Calu3 (cell line): ENCODE data around the gene HDX. TPM values are rescaled to one million over a fixed set of nuclear protein-coding genes. Genes with fewer than 3 reads are reported as not detected.
"Not testable (repeated sequence)": the region's sequence is repeated elsewhere in the genome, so short reads cannot be mapped to it uniquely, and the experiment has no call there.

ENCODE experiments used
- Bru-seq: library from RNA; stranded (reverse); fragments of 400-500 nt; gene quantifications from one replicate; lab custom pipeline; 2021; lab: Mats Ljungman, UMichigan
- BruChase-seq, 2 experiments: library from RNA; stranded (reverse); fragments of 400-500 nt; gene quantifications; one replicate each; lab custom pipeline; 2021; lab: Mats Ljungman, UMichigan
- BruUV-seq: library from RNA; stranded (reverse); fragments of 400-500 nt; replicated peaks from 2 replicates; lab custom pipeline; 2021; lab: Mats Ljungman, UMichigan
- CTCF ChIA-PET: fragments of 300-600 bp; sonication (Branson Sonifier 250); formaldehyde crosslinking; loops from one replicate; lab custom pipeline; 2022; ENCODE audit warnings: antibody characterized with exemption; lab: Charles Lee
- DNase-seq: peaks from one replicate; pipeline ENCODE4 v3.0.0; 2022
- H3K27ac Mint-ChIP-seq: one replicate; pipeline ENCODE4 v1.8.0; 2022; ENCODE audit warnings: mixed read lengths; ENCODE audit not compliant: unreplicated experiment
- H3K27me3 Mint-ChIP-seq: one replicate; pipeline ENCODE4 v1.8.0; 2022; ENCODE audit warnings: mixed read lengths; ENCODE audit not compliant: unreplicated experiment
- H3K36me3 Mint-ChIP-seq: one replicate; pipeline ENCODE4 v1.8.0; 2022; ENCODE audit warnings: mild to moderate bottlenecking, moderate library complexity, mixed read lengths; ENCODE audit not compliant: insufficient read depth, unreplicated experiment
- H3K4me1 Mint-ChIP-seq: one replicate; pipeline ENCODE4 v1.8.0; 2022; ENCODE audit warnings: mild to moderate bottlenecking, low read depth, mixed read lengths; ENCODE audit not compliant: unreplicated experiment
- H3K4me3 Mint-ChIP-seq: one replicate; pipeline ENCODE4 v1.8.0; 2022; ENCODE audit warnings: mild to moderate bottlenecking, low read depth, moderate library complexity, mixed read lengths; ENCODE audit not compliant: unreplicated experiment
- H3K9me3 Mint-ChIP-seq: one replicate; pipeline ENCODE4 v1.8.0; 2022; ENCODE audit warnings: low read depth, mixed read lengths; ENCODE audit not compliant: unreplicated experiment
- intact Hi-C: fragments of 100-400 bp; cut with micrococcal nuclease; formaldehyde crosslinking; loops from one replicate; pipeline ENCODE4 v1.10.0; 2022; ENCODE audit not compliant: unreplicated experiment
- long read RNA-seq: library from polyadenylated mRNA; stranded (forward); transcript quantifications from one replicate; pipeline ENCODE4 v2.0.0, GENCODE V29; 2022
- total RNA-seq: library from RNA; stranded (reverse); gene quantifications from 2 replicates; pipeline ENCODE4 v1.2.3, GENCODE V29; 2022
- TF ChIP-seq, protein P1 (sequence below): fragments of 200-600 bp; IDR thresholded peaks from one replicate; pipeline ENCODE4 v1.8.0; 2022; ENCODE audit warnings: antibody characterized with exemption; ENCODE audit not compliant: unreplicated experiment

The HDX gene, protein sequence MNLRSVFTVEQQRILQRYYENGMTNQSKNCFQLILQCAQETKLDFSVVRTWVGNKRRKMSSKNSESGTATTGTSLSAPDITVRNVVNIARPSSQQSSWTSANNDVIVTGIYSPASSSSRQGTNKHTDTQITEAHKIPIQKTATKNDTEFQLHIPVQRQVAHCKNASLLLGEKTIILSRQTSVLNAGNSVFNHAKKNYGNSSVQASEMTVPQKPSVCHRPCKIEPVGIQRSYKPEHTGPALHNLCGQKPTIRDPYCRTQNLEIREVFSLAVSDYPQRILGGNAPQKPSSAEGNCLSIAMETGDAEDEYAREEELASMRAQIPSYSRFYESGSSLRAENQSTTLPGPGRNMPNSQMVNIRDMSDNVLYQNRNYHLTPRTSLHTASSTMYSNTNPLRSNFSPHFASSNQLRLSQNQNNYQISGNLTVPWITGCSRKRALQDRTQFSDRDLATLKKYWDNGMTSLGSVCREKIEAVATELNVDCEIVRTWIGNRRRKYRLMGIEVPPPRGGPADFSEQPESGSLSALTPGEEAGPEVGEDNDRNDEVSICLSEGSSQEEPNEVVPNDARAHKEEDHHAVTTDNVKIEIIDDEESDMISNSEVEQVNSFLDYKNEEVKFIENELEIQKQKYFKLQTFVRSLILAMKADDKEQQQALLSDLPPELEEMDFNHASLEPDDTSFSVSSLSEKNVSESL
- 8.3 TPM in 2 replicates for total RNA-seq
- percentile 64 among the genes with signal in this experiment for Bru-seq, nascent RNA
- percentile 46 among the genes with signal in this experiment for BruChase-seq, experiment 1, labeled RNA remaining after a 6-hour chase
- percentile 51 among the genes with signal in this experiment for BruChase-seq, experiment 2, labeled RNA remaining after a 2-hour chase
- long read RNA-seq, full-length matches to known transcripts = 3 of 8 reads
- long read RNA-seq, partial matches to known transcripts = 3 of 8 reads
- long read RNA-seq, other reads (novel, unspliced or antisense) = 2 of 8 reads

DNA sequence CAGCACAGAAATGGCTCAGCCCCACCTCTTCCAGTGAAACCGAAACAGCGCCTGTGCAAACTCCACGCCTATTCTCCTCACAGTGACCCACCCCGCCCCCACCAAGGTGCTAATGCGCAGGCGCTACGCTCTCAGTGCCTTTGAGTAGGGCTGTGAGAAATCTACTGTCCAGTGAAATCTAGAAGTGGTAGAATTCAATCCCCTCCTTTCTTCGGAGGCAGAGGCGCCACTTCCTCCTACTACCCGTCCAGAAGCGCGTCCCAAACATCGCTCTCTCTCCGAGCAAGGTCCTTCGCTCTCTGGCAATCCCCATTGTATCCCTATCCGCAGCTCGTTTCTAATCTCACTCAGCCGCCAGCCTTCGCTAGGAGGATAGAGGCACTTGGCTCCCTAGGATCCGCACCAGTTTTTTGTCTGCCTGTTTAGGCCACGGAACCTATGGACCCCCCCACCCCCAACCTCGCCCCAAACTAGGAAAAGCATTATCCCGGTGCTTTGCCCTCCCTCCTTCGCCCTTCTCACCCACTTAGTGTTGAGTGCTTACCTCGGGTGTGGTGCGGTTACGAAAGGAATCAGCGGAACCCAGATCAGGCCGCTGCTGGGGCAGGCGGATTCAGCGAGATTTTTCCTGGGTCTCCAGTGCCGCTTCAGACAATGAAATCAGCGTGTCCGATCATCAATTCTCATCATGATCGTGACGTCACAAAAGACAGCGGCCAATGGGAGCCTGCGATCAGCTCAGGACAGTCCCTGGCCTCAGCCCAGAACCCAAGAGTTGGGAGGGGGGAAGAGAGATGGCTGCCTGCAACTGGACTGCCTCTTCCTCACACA, at the start of gene HDX:
Gene HDX (minus strand): TSS at position 656 of the 831 bp plus-strand sequence. CDS start 27,056 bp downstream, outside the sequence.
- CTCF ChIA-PET = interaction anchor here (0.7 kb wide), 1 partner anchor 551 kb away, joined by 3 read pairs; no protein-coding TSS in a partner anchor
- peak; percentile 89 for DNase-seq
- intact Hi-C loops = no loop called here
- no peaks in the 10 kb centered on the region for H3K9me3 Mint-ChIP-seq
- no TSS peak for BruUV-seq
- H3K36me3 Mint-ChIP-seq = peaks cover 23% of the 10 kb centered on the region
- H3K27me3 Mint-ChIP-seq = no peaks in the 10 kb centered on the region
- H3K4me1 Mint-ChIP-seq = peaks cover 13% of the 10 kb centered on the region
- TF ChIP-seq, protein P1, sequence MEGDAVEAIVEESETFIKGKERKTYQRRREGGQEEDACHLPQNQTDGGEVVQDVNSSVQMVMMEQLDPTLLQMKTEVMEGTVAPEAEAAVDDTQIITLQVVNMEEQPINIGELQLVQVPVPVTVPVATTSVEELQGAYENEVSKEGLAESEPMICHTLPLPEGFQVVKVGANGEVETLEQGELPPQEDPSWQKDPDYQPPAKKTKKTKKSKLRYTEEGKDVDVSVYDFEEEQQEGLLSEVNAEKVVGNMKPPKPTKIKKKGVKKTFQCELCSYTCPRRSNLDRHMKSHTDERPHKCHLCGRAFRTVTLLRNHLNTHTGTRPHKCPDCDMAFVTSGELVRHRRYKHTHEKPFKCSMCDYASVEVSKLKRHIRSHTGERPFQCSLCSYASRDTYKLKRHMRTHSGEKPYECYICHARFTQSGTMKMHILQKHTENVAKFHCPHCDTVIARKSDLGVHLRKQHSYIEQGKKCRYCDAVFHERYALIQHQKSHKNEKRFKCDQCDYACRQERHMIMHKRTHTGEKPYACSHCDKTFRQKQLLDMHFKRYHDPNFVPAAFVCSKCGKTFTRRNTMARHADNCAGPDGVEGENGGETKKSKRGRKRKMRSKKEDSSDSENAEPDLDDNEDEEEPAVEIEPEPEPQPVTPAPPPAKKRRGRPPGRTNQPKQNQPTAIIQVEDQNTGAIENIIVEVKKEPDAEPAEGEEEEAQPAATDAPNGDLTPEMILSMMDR = no peak
- peak within 1 kb of the TSS; percentile 85 for H3K4me3 Mint-ChIP-seq
- peak within 1 kb of the TSS; percentile 95 for H3K27ac Mint-ChIP-seq

DNA sequence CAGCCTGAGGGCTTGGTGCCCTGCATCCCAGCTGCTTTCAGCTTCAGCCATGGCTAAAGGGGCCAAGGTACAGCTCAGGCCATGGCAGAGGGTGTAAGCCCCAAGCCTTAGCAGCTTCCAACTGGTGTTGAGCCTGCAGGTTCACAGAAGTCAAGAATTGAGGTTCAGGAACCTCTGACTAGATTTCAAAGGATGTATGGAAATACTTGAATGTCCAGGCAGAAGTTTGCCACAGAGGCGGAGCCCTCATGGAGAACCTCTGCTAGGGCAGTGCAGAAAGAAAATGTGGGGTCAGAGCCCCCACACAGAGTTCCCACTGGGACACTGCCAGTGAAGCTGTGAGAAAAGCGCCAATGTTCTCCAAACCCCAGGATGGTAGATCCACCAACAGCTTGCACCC, 39.1 kb upstream of the HDX start:
- intact Hi-C loops, H3K27me3 Mint-ChIP-seq, H3K27ac Mint-ChIP-seq, H3K36me3 Mint-ChIP-seq, BruUV-seq, DNase-seq, CTCF ChIA-PET, H3K4me1 Mint-ChIP-seq, H3K9me3 Mint-ChIP-seq, H3K4me3 Mint-ChIP-seq: not testable (repeated sequence)

DNA sequence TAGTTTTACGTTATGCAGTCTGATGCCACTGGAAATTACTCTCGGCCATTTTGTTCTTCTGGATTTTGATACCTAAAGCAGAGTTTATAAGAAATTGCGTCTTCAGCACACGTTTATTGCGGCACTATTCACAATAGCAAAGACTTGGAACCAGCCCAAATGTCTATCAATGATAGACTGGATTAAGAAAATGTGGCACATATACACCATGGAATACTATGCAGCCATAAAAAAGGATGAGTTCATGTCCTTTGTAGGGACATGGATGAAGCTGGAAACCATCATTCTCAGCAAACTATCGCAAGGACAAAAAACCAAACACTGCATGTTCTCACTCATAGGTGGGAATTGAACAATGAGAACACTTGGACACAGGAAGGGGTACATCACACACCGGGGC, 35.4 kb upstream of the HDX start:
- H3K9me3 Mint-ChIP-seq, DNase-seq, H3K27ac Mint-ChIP-seq, BruUV-seq, CTCF ChIA-PET, H3K36me3 Mint-ChIP-seq, H3K4me1 Mint-ChIP-seq, intact Hi-C loops, H3K4me3 Mint-ChIP-seq, H3K27me3 Mint-ChIP-seq: not testable (repeated sequence)

DNA sequence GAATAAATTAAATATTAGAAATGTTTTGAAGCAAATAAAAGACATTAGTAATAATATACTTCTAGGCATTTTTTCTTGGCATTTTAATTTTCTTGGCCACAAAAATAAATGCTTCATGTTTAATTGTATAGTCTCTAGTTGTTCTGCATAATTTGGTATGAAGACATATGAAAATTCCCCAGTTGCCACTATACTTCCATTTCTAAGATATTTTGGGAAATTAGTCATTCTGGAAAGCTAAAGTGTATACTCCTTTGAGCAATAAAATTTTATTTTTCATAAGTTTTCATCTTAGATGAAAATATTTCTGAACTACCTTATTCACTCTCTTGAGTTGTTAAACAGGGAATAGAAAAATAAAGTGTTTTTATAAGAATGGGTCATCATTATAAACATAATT, 13.8 kb downstream of the HDX start:
- no peak for DNase-seq
- no peaks in the 10 kb centered on the region for H3K27me3 Mint-ChIP-seq
- H3K9me3 Mint-ChIP-seq = no peaks in the 10 kb centered on the region
- TF ChIP-seq, protein P1 = no peak
- H3K4me1 Mint-ChIP-seq = no peaks in the 10 kb centered on the region
- CTCF ChIA-PET = no interaction called here
- no peaks in the 10 kb centered on the region for H3K36me3 Mint-ChIP-seq
- H3K27ac Mint-ChIP-seq = no peak overlapping the region
- no peak overlapping the region for H3K4me3 Mint-ChIP-seq
- no TSS peak for BruUV-seq
- intact Hi-C loops = no loop called here
